IMR-90 (cell line): ENCODE data around the gene CCDC167. TPM values are rescaled to one million over a fixed set of nuclear protein-coding genes. Genes with fewer than 3 reads are reported as not detected.
A peak's percentile ranks its signal among the peaks of the same experiment; 100 is the strongest.

Experiments
- ATAC-seq: fragments of 200-7000 bp; cut with Tn5 transposase; 2 replicates; pipeline ENCODE4 v1.9.1; 2020; ENCODE audit warnings: low read depth, mild to moderate bottlenecking, moderate library complexity
- BruUV-seq: library from RNA; stranded (reverse); fragments of 400-500 nt; replicated peaks from 2 replicates; lab custom pipeline; 2021; lab: Mats Ljungman, UMichigan
- CTCF ChIA-PET: fragments of 300-600 bp; formaldehyde crosslinking; extraction: SDS; loops from one replicate; lab custom pipeline; 2021; ENCODE audit warnings: antibody characterized with exemption; lab: Yijun Ruan, JAX
- POLR2A ChIA-PET: fragments of 300-600 bp; sonication (Branson Sonifier 250); formaldehyde crosslinking; loops from one replicate; lab custom pipeline; 2022; ENCODE audit warnings: antibody characterized with exemption; ENCODE audit not compliant: unreplicated experiment; lab: Charles Lee
- DNase-seq: peaks from one replicate; pipeline ENCODE4 v3.0.0; 2013
- H2AFZ ChIP-seq: replicated peaks from 2 replicates; pipeline ENCODE3; 2013; ENCODE audit warnings: low read length, mild to moderate bottlenecking; ENCODE audit not compliant: poor library complexity
- H2AK5ac ChIP-seq: 2 replicates; pipeline ENCODE4 v1.6.1; 2013; ENCODE audit warnings: low read depth, low read length, inconsistent platforms
- H2AK9ac ChIP-seq: replicated peaks from 2 replicates; pipeline ENCODE3; 2013; ENCODE audit warnings: mild to moderate bottlenecking, low read depth, low read length, moderate library complexity; ENCODE audit not compliant: poor library complexity
- H2BK120ac ChIP-seq: 2 replicates; pipeline ENCODE4 v1.6.1; 2013; ENCODE audit warnings: low read depth, low read length, inconsistent platforms
- H2BK15ac ChIP-seq: 3 replicates; pipeline ENCODE4 v1.6.1; 2013; ENCODE audit warnings: low read depth, low read length, inconsistent platforms
- H2BK20ac ChIP-seq: 2 replicates; pipeline ENCODE4 v1.6.1; 2013; ENCODE audit warnings: low read depth, mild to moderate bottlenecking, inconsistent platforms, low read length, moderate library complexity
- H2BK5ac ChIP-seq: 2 replicates; pipeline ENCODE4 v1.6.1; 2013; ENCODE audit warnings: mild to moderate bottlenecking, low read depth, low read length, inconsistent platforms; ENCODE audit not compliant: poor library complexity, severe bottlenecking
- H3K14ac ChIP-seq: replicated peaks from 2 replicates; pipeline ENCODE4 v1.6.1; 2013; ENCODE audit warnings: low read depth, low read length, inconsistent platforms
- H3K18ac ChIP-seq: 2 replicates; pipeline ENCODE4 v1.6.1; 2013; ENCODE audit warnings: low read depth, low read length, control low read depth
- H3K23ac ChIP-seq: 2 replicates; pipeline ENCODE4 v1.6.1; 2013; ENCODE audit warnings: low read depth, low read length, inconsistent platforms
- H3K27ac ChIP-seq: 2 replicates; pipeline ENCODE4 v1.5.1; 2013; ENCODE audit warnings: mild to moderate bottlenecking, control low read depth, low read length; ENCODE audit not compliant: insufficient read depth
- H3K27me3 ChIP-seq: 2 replicates; pipeline ENCODE4 v1.6.1; 2013; ENCODE audit warnings: low read length; ENCODE audit not compliant: control insufficient read depth, insufficient read depth
- H3K36me3 ChIP-seq: 2 replicates; pipeline ENCODE4 v1.6.1; 2013; ENCODE audit warnings: low read length, mixed read lengths; ENCODE audit not compliant: control insufficient read depth, insufficient read depth
- H3K4ac ChIP-seq: 2 replicates; pipeline ENCODE4 v1.6.1; 2013; ENCODE audit warnings: low read depth, low read length, inconsistent platforms
- H3K4me1 ChIP-seq: 2 replicates; pipeline ENCODE4 v1.6.1; 2013; ENCODE audit warnings: low read length, mixed read lengths; ENCODE audit not compliant: control insufficient read depth, insufficient read depth
- H3K4me2 ChIP-seq: 2 replicates; pipeline ENCODE4 v1.6.1; 2013; ENCODE audit warnings: low read depth, mild to moderate bottlenecking, control low read depth, low read length, moderate library complexity
- H3K4me3 ChIP-seq: 2 replicates; pipeline ENCODE4 v1.5.1; 2013; ENCODE audit warnings: low read depth, mild to moderate bottlenecking, control low read depth, low read length, moderate library complexity; ENCODE audit not compliant: insufficient read depth
- H3K56ac ChIP-seq: 2 replicates; pipeline ENCODE4 v1.6.1; 2013; ENCODE audit warnings: low read length, inconsistent platforms; ENCODE audit not compliant: insufficient read depth; ENCODE audit errors: extremely low read depth
- H3K79me1 ChIP-seq, 2 experiments: 2 replicates each; pipeline ENCODE4 v1.6.1; 2013; ENCODE audit warnings: low read length in 2 of 2, inconsistent platforms in 1 of 2, low read depth in 1 of 2
- H3K9ac ChIP-seq: 2 replicates; pipeline ENCODE4 v1.6.1; 2013; ENCODE audit warnings: low read depth, low read length, control low read depth
- H3K9me1 ChIP-seq: 2 replicates; pipeline ENCODE4 v1.6.1; 2013; ENCODE audit warnings: low read length, inconsistent platforms; ENCODE audit not compliant: insufficient read depth
- H3K9me3 ChIP-seq: 2 replicates; pipeline ENCODE4 v1.6.1; 2013; ENCODE audit warnings: low read length; ENCODE audit not compliant: control insufficient read depth, insufficient read depth
- H4K20me1 ChIP-seq: 2 replicates; pipeline ENCODE4 v1.6.1; 2013; ENCODE audit warnings: low read length, inconsistent platforms; ENCODE audit not compliant: insufficient read depth
- H4K5ac ChIP-seq: 2 replicates; pipeline ENCODE4 v1.6.1; 2013; ENCODE audit warnings: mild to moderate bottlenecking, low read depth, low read length, control low read depth
- H4K8ac ChIP-seq, 2 experiments: 2 replicates each; pipeline ENCODE4 v1.6.1; 2013; ENCODE audit warnings: low read depth in 2 of 2, low read length in 2 of 2, control low read depth in 1 of 2, inconsistent platforms in 1 of 2
- H4K91ac ChIP-seq: 2 replicates; pipeline ENCODE4 v1.6.1; 2013; ENCODE audit warnings: low read depth, low read length, inconsistent platforms; ENCODE audit not compliant: insufficient read depth
- MXI1 ChIP-seq: IDR thresholded peaks from 2 replicates; pipeline ENCODE4 v1.6.1; 2012; ENCODE audit warnings: low read depth, mild to moderate bottlenecking, low read length, moderate library complexity, borderline replicate concordance
- WGBS, 2 experiments: methylation state at CpG; one replicate each; pipeline versions ENCODE4 v1.1.5 to v1.1.7; 2013; ENCODE audit warnings: missing lambda C conversion rate in 2 of 2; ENCODE audit not compliant: insufficient read length in 1 of 2; ENCODE audit errors: extremely low coverage in 2 of 2; 5-methylcytosine and 5-hydroxymethylcytosine counted together
- dilution Hi-C: fragments of 300-500 bp; cut with HindIII; formaldehyde crosslinking; loops from one replicate; pipeline ENCODE4 v1.14.3; 2018; ENCODE audit warnings: low sequenced_read_pairs; ENCODE audit not compliant: unreplicated experiment
- in situ Hi-C: fragments of 300-500 bp; cut with MboI; formaldehyde crosslinking; loops from 3 replicates; pipeline ENCODE4 v1.14.3; 2019; ENCODE audit warnings: low sequenced_read_pairs, inconsistent platforms, mixed read lengths
- intact Hi-C: fragments of 100-400 bp; cut with micrococcal nuclease; formaldehyde crosslinking; loops from 2 replicates; pipeline ENCODE4 v1.10.0; 2022
- polyA plus RNA-seq, 3 experiments: library from polyadenylated mRNA; depleted of rRNA; stranded (reverse); fragments of >200 nt; gene quantifications; 2 replicates each; pipeline ENCODE4 v1.2.3, GENCODE V29; 2012; ENCODE audit warnings: low replicate concordance in 1 of 3
- total RNA-seq: library from RNA; depleted of rRNA; stranded (reverse); fragments of >200 nt; gene quantifications from 2 replicates; pipeline ENCODE4 v1.2.3, GENCODE V29; 2012

The CCDC167 gene
- total and polyA plus RNA-seq, 2 of the 4 experiments (the other 2 are of a cell fraction) = 35.8 to 96.8 TPM

DNA sequence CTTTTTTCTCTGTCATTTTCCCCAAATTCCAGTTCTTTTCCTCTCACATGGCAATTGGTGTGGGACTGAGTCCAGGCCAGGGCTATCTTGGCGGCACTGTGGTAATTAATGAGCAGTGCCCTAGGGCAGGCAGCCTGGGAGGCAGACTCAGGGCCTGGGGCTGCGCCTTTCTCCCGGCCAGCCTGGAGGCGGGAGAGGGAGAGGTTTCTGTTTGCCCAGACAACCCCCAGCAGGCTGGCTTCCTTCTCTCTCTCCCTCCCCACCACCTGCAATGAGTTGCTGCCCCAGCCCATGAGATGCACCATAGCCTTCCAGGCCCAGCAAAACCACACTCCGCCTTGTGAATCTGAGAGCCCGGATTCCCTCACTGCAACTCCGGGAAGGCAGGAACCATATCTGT is 15.1 kb upstream of the CCDC167 start:
- peaks cover 2% of the 10 kb centered on the region; the same call in 1 of the 2 replicates for H3K9me3 ChIP-seq
- H3K14ac ChIP-seq = 0 out of 2 replicates have a peak overlapping the region, but pooled peaks have one; percentile 20
- H4K5ac ChIP-seq = no peak overlapping the region
- DNase-seq = no peak
- H2AK9ac ChIP-seq = peak overlapping the region; percentile 79
- peaks cover 3% of the 10 kb centered on the region; the same call in 1 of the 2 replicates for H3K4me1 ChIP-seq
- 96% methylated on average over 4 of the region's 7 CpGs; no CpG with 5 or more reads in 1 of the 2 experiments for WGBS, 2 experiments
- H3K23ac ChIP-seq = no peak overlapping the region
- no peak overlapping the region for H3K18ac ChIP-seq
- no peak overlapping the region for H4K91ac ChIP-seq
- H3K27ac ChIP-seq = no peak overlapping the region
- H3K9me1 ChIP-seq = no peaks in the 10 kb centered on the region
- POLR2A ChIA-PET = no interaction called here
- no peak overlapping the region for H3K4me2 ChIP-seq
- H2BK20ac ChIP-seq = no peak overlapping the region
- H2AK5ac ChIP-seq = no peak overlapping the region
- no peak overlapping the region for H2AFZ ChIP-seq
- dilution Hi-C loops (no loop called here), intact Hi-C loops (no loop called here), in situ Hi-C loops (no loop called here)
- BruUV-seq = no TSS peak
- H3K56ac ChIP-seq = no peak overlapping the region
- no peak for TF ChIP-seq MXI1
- H3K4me3 ChIP-seq = no peak overlapping the region
- ATAC-seq = no peak
- peaks cover 65% of the 10 kb centered on the region for H3K27me3 ChIP-seq
- H3K4ac ChIP-seq = no peak overlapping the region
- no peak overlapping the region for H4K8ac ChIP-seq
- H2BK15ac ChIP-seq = no peak overlapping the region
- H3K36me3 ChIP-seq = no peaks in the 10 kb centered on the region
- H4K20me1 ChIP-seq = no peaks in the 10 kb centered on the region
- no peak overlapping the region for H2BK120ac ChIP-seq
- no peak overlapping the region for H3K9ac ChIP-seq
- CTCF ChIA-PET = no interaction called here
- H3K79me1 ChIP-seq = no peaks in the 10 kb centered on the region
- no peak overlapping the region for H2BK5ac ChIP-seq
